Tibial nerve (tissue), 3 donors: ENCODE measurements around the gene GIMAP7.

Experiments used
- POLR2A ChIP-seq, 2 donors: fragments of 450-650 bp; IDR thresholded peaks; one replicate each; pipeline ENCODE4 v1.6.1; 2017; ENCODE audit warnings: antibody characterized with exemption in 2 of 2, mild to moderate bottlenecking in 2 of 2, moderate library complexity in 2 of 2
- TF ChIP-seq, protein P1 (sequence below), 5 experiments: fragments of 200-600 bp in 3 of 5; fragments of 450-650 bp in 2 of 5; sonication (generic) in 3 of 5; IDR thresholded peaks; one replicate each; pipeline ENCODE4 v1.5.1; 2016 to 2019; ENCODE audit warnings: antibody characterized with exemption in 5 of 5, mild to moderate bottlenecking in 3 of 5, moderate library complexity in 2 of 5

DNA sequence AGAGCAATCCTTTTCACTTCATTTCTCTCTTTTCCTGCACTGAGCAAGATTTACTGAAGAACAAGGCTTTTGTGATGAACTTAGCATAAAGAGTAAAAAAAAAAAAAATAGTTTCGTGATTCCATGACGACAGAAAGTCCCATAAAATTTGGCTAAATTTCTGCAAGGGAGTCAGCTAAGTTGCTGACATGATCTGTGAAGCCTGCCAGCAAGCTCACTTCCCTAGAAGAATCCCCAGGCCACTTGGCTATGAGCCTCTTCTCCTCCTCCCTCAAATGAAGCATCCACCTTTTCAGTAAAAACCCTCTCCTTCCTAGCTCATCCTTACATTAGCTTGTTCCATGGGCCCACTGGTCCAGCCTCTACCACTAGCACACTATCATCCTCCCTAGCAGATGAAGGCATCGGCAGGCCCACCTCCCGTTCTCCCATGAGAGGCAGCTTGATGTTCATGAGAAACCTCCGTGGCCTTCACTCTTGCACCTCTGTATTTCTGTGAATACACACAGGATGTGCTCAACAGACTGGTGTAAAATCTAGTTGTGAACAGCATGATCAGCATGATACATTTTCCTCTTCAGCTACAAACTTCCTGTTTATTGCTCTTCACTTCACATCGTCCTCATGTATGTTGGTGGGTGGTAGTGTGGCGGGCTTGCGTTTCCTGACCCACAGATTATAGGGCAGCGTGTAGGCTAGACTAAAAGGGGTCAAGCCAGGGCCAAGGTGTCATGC lies 33.3 kb upstream of the GIMAP7 start:
- TF ChIP-seq, protein P1, sequence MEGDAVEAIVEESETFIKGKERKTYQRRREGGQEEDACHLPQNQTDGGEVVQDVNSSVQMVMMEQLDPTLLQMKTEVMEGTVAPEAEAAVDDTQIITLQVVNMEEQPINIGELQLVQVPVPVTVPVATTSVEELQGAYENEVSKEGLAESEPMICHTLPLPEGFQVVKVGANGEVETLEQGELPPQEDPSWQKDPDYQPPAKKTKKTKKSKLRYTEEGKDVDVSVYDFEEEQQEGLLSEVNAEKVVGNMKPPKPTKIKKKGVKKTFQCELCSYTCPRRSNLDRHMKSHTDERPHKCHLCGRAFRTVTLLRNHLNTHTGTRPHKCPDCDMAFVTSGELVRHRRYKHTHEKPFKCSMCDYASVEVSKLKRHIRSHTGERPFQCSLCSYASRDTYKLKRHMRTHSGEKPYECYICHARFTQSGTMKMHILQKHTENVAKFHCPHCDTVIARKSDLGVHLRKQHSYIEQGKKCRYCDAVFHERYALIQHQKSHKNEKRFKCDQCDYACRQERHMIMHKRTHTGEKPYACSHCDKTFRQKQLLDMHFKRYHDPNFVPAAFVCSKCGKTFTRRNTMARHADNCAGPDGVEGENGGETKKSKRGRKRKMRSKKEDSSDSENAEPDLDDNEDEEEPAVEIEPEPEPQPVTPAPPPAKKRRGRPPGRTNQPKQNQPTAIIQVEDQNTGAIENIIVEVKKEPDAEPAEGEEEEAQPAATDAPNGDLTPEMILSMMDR (IDR thresholded peaks at IDR 0.05), result no peak
- TF ChIP-seq POLR2A (IDR thresholded peaks at IDR 0.05), result no peak
